ENCODE results near the gene TSPYL2.

GRCh38 chrX:53082773-53083616 is 828 bp downstream of the TSPYL2 start:
- TF ChIP-seq CTCF (IDR thresholded peaks at IDR 0.05) (no peak), POLR2AphosphoS2 (conservative IDR thresholded peaks at IDR 0.05; ENCODE audit: low read length) (no peak), POLR2A (IDR thresholded peaks at IDR 0.05; ENCODE audit: low read length) (no peak), MAFK (IDR thresholded peaks at IDR 0.05; ENCODE audit: partially characterized antibody) (no peak), REST (IDR thresholded peaks at IDR 0.05) (no peak), CBX2 (IDR thresholded peaks at IDR 0.05; ENCODE audit: borderline replicate concordance, low read depth) (no peak), HOXB5 (CRISPR knock-in tag; IDR thresholded peaks at IDR 0.05) (no peak), USF2 (IDR thresholded peaks at IDR 0.05) (no peak), MAX (IDR thresholded peaks at IDR 0.05) (no peak), EP300 (IDR thresholded peaks at IDR 0.05) (no peak), CHD2 (IDR thresholded peaks at IDR 0.05; ENCODE audit: low read length, partially characterized antibody) (no peak), HMGXB4 (CRISPR knock-in tag; IDR thresholded peaks at IDR 0.05; ENCODE audit: borderline replicate concordance) (no peak)
